Measurements from ENCODE around the gene TTC14.

GRCh38 chr3:180563406-180563805, 38.6 kb upstream of the TTC14 start:
- TF ChIP-seq FOXA1 (IDR thresholded peaks at IDR 0.05): no peak
- TF ChIP-seq CTCF (IDR thresholded peaks at IDR 0.05; ENCODE audit: low read depth, low read length, missing input control): no peak
- TF ChIP-seq RAD21 (IDR thresholded peaks at IDR 0.05): no peak
- TF ChIP-seq TAF1 (conservative IDR thresholded peaks at IDR 0.05): no peak
- TF ChIP-seq MAX (IDR thresholded peaks at IDR 0.05): no peak
- TF ChIP-seq JUND (IDR thresholded peaks at IDR 0.05): no peak
- TF ChIP-seq YY1 (IDR thresholded peaks at IDR 0.05): no peak
- TF ChIP-seq REST (IDR thresholded peaks at IDR 0.05): no peak
- TF ChIP-seq SP1 (IDR thresholded peaks at IDR 0.05): no peak
- TF ChIP-seq GABPA (IDR thresholded peaks at IDR 0.05 in 1 of 2, conservative IDR thresholded peaks at IDR 0.05 in 1 of 2): no peak
- TF ChIP-seq ZBTB33 (IDR thresholded peaks at IDR 0.05): no peak
- no peak for TF ChIP-seq EGR1 (IDR thresholded peaks at IDR 0.05; ENCODE audit: low read depth in 2 of 2)
